ENCODE data around the gene TVP23B.
"Not testable (repeated sequence)": the region's sequence is repeated elsewhere in the genome, so short reads cannot be mapped to it uniquely, and the experiment has no call there.

DNA sequence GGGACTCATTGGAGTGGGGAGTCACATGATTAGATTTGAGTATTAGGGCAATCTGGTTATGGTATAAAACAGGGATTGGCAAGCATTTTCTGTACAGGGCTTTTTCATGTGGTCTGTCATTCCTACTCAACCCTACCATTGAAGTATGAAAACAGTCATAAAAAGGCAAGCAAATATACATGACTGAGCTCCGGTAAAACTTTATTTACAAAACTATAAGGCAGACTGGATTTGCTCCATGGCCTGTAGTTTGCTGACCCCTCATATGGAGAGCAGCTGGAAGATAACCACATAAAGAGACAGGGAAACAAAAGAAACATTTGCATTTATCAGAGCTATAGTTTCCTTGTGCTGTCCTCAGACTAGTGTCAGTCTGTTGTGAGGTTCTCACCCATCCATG is 46.6 kb downstream of the TVP23B start:
- TF ChIP-seq YY1 (IDR thresholded peaks at IDR 0.05; ENCODE audit: low read depth); TEAD4 (IDR thresholded peaks at IDR 0.05; ENCODE audit: borderline replicate concordance, insufficient read depth); NRF1 (IDR thresholded peaks at IDR 0.05; ENCODE audit: low read depth, low read length); EZH2phosphoT487 (IDR thresholded peaks at IDR 0.05; ENCODE audit: borderline replicate concordance, low read depth); JUND (IDR thresholded peaks at IDR 0.05); NFIC (IDR thresholded peaks at IDR 0.05; ENCODE audit: borderline replicate concordance); SMC3 (IDR thresholded peaks at IDR 0.05; ENCODE audit: low read depth, low read length); TAF1 (IDR thresholded peaks at IDR 0.05; ENCODE audit: borderline replicate concordance, low read depth, low read length): not testable (repeated sequence)
- TF ChIP-seq, protein P1, sequence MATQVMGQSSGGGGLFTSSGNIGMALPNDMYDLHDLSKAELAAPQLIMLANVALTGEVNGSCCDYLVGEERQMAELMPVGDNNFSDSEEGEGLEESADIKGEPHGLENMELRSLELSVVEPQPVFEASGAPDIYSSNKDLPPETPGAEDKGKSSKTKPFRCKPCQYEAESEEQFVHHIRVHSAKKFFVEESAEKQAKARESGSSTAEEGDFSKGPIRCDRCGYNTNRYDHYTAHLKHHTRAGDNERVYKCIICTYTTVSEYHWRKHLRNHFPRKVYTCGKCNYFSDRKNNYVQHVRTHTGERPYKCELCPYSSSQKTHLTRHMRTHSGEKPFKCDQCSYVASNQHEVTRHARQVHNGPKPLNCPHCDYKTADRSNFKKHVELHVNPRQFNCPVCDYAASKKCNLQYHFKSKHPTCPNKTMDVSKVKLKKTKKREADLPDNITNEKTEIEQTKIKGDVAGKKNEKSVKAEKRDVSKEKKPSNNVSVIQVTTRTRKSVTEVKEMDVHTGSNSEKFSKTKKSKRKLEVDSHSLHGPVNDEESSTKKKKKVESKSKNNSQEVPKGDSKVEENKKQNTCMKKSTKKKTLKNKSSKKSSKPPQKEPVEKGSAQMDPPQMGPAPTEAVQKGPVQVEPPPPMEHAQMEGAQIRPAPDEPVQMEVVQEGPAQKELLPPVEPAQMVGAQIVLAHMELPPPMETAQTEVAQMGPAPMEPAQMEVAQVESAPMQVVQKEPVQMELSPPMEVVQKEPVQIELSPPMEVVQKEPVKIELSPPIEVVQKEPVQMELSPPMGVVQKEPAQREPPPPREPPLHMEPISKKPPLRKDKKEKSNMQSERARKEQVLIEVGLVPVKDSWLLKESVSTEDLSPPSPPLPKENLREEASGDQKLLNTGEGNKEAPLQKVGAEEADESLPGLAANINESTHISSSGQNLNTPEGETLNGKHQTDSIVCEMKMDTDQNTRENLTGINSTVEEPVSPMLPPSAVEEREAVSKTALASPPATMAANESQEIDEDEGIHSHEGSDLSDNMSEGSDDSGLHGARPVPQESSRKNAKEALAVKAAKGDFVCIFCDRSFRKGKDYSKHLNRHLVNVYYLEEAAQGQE (IDR thresholded peaks at IDR 0.05; ENCODE audit: low read depth, low read length) = not testable (repeated sequence)
- TF ChIP-seq, protein P2, sequence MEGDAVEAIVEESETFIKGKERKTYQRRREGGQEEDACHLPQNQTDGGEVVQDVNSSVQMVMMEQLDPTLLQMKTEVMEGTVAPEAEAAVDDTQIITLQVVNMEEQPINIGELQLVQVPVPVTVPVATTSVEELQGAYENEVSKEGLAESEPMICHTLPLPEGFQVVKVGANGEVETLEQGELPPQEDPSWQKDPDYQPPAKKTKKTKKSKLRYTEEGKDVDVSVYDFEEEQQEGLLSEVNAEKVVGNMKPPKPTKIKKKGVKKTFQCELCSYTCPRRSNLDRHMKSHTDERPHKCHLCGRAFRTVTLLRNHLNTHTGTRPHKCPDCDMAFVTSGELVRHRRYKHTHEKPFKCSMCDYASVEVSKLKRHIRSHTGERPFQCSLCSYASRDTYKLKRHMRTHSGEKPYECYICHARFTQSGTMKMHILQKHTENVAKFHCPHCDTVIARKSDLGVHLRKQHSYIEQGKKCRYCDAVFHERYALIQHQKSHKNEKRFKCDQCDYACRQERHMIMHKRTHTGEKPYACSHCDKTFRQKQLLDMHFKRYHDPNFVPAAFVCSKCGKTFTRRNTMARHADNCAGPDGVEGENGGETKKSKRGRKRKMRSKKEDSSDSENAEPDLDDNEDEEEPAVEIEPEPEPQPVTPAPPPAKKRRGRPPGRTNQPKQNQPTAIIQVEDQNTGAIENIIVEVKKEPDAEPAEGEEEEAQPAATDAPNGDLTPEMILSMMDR (IDR thresholded peaks at IDR 0.05) = not testable (repeated sequence)
- TF ChIP-seq, protein P3, sequence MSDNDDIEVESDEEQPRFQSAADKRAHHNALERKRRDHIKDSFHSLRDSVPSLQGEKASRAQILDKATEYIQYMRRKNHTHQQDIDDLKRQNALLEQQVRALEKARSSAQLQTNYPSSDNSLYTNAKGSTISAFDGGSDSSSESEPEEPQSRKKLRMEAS (IDR thresholded peaks at IDR 0.05; ENCODE audit: low read depth) = not testable (repeated sequence)
- TF ChIP-seq, protein P4, sequence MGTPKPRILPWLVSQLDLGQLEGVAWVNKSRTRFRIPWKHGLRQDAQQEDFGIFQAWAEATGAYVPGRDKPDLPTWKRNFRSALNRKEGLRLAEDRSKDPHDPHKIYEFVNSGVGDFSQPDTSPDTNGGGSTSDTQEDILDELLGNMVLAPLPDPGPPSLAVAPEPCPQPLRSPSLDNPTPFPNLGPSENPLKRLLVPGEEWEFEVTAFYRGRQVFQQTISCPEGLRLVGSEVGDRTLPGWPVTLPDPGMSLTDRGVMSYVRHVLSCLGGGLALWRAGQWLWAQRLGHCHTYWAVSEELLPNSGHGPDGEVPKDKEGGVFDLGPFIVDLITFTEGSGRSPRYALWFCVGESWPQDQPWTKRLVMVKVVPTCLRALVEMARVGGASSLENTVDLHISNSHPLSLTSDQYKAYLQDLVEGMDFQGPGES (IDR thresholded peaks at IDR 0.05; ENCODE audit: low read depth, low read length) = not testable (repeated sequence)
